PFSK-1 (cell line): ENCODE results near the gene GALNT10.

ENCODE experiments used
- FOXP2 ChIP-seq: optimal IDR thresholded peaks from 2 replicates; pipeline ENCODE3; 2011; ENCODE audit warnings: borderline replicate concordance, control low read depth, inconsistent platforms; ENCODE audit not compliant: insufficient read depth; ENCODE audit errors: extremely low read length, extremely low read depth
- POLR2AphosphoS5 ChIP-seq: IDR thresholded peaks from 2 replicates; pipeline ENCODE4 v1.6.1; 2012; ENCODE audit warnings: low read depth, mild to moderate bottlenecking, control low read depth, low read length, moderate library complexity
- REST ChIP-seq, 2 experiments: IDR thresholded peaks; 2 replicates each; pipeline versions ENCODE4 v1.6.1 to v1.8.0; 2011 to 2012; ENCODE audit warnings: low read depth in 2 of 2, low read length in 2 of 2, control low read depth in 1 of 2, inconsistent platforms in 1 of 2, mild to moderate bottlenecking in 1 of 2, moderate library complexity in 1 of 2; ENCODE audit not compliant: insufficient read depth in 1 of 2
- SIN3A ChIP-seq: IDR thresholded peaks from 2 replicates; pipeline ENCODE4 v1.6.1; 2012; ENCODE audit warnings: mild to moderate bottlenecking, low read length, moderate library complexity, borderline replicate concordance; ENCODE audit not compliant: insufficient read depth
- TAF1 ChIP-seq: IDR thresholded peaks from 2 replicates; pipeline ENCODE4 v1.6.1; 2012; ENCODE audit warnings: low read length, control low read depth, borderline replicate concordance; ENCODE audit not compliant: insufficient read depth

GALNT10 gene

GRCh38 chr5:154352960-154353548 lies 162.5 kb downstream of the GALNT10 start:
- TF ChIP-seq FOXP2: no peak
- no peak for TF ChIP-seq REST (IDR thresholded peaks at IDR 0.05; ENCODE audit: insufficient read depth in 1 of 2, low read depth in 2 of 2, low read length in 2 of 2)
- no peak for TF ChIP-seq POLR2AphosphoS5
- TF ChIP-seq TAF1: no peak
- TF ChIP-seq SIN3A: no peak

- TF ChIP-seq REST (IDR thresholded peaks at IDR 0.05; ENCODE audit: insufficient read depth in 1 of 2, low read depth in 2 of 2, low read length in 2 of 2) (no peak), TAF1 (no peak), FOXP2 (no peak), POLR2AphosphoS5 (no peak), SIN3A (no peak)
Measured at GRCh38 chr5:154355129-154355611, 164.6 kb downstream of the GALNT10 start.

- TF ChIP-seq TAF1: no peak
- no peak for TF ChIP-seq SIN3A
- TF ChIP-seq REST (IDR thresholded peaks at IDR 0.05; ENCODE audit: insufficient read depth in 1 of 2, low read depth in 2 of 2, low read length in 2 of 2): no peak
- TF ChIP-seq FOXP2: no peak
- TF ChIP-seq POLR2AphosphoS5: no peak
Measured at GRCh38 chr5:154356020-154356655, 165.6 kb downstream of the GALNT10 start.

- TF ChIP-seq TAF1: no peak
- no peak for TF ChIP-seq POLR2AphosphoS5
- TF ChIP-seq FOXP2: no peak
- TF ChIP-seq REST (IDR thresholded peaks at IDR 0.05; ENCODE audit: insufficient read depth in 1 of 2, low read depth in 2 of 2, low read length in 2 of 2): no peak
- no peak for TF ChIP-seq SIN3A
Measured at GRCh38 chr5:154356958-154357357, 166.4 kb downstream of the GALNT10 start.

- TF ChIP-seq REST (IDR thresholded peaks at IDR 0.05; ENCODE audit: insufficient read depth in 1 of 2, low read depth in 2 of 2, low read length in 2 of 2) (no peak), POLR2AphosphoS5 (no peak), TAF1 (no peak), FOXP2 (no peak), SIN3A (no peak)
Measured at GRCh38 chr5:154358516-154359220, 168.1 kb downstream of the GALNT10 start.
